ENCODE results near the gene MT1X.
"Not testable (repeated sequence)": the region's sequence is repeated elsewhere in the genome, so short reads cannot be mapped to it uniquely, and the experiment has no call there.

The MT1X gene

DNA sequence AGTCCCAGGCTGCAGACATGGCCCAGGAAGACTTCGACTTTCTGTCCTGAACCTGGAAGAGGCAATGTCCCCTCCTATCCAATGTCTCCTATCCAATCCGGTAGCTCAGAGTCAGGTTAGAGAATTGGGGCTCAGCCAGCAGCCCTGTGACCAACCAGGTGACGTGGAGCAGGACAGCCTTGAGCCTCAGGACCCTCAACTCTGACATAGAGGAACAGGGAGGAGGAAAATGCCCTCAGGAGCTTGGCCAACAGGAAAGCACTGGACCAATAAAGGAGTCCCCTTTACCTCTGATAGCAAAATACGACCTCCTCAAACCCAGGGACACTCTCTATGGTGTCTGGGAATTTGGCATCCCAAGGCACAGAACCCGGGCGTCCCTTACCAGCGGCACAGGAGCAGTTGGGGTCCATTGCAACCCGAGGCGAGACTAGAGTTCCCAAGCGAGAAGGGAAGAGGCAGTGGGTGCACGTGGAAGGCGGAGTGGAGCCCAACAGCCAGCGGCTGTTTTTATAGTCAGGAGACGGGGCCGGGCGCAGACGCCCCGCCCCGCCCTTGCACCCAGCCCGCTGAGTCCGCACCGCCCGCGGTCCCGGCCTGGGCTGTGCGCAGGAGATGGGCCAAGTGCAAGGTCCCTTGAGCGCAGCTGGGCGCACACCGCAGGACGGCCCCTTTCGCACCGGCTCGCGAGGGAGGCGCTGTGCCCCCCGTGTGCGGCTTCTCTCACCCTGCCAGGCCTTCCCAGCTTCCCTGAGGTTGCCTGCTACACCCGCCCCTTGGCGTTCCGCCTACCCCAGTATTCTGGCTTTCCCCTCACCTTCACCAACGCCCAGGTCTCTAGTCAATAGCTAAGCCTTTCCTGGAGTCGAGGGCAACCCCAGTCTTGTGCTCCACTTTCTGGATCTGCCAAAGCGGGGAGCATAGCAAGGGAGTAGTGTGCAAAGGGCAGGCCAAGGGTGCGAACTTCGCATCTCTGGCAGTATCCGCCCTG is 14.4 kb upstream of the MT1X start, which contains the start of gene MT1G:
Gene MT1G, minus strand, starts transcription at position 485 of the 991 bp plus-strand sequence. Its CDS starts 72 bp downstream, at position 413.
- TF ChIP-seq, protein P1, sequence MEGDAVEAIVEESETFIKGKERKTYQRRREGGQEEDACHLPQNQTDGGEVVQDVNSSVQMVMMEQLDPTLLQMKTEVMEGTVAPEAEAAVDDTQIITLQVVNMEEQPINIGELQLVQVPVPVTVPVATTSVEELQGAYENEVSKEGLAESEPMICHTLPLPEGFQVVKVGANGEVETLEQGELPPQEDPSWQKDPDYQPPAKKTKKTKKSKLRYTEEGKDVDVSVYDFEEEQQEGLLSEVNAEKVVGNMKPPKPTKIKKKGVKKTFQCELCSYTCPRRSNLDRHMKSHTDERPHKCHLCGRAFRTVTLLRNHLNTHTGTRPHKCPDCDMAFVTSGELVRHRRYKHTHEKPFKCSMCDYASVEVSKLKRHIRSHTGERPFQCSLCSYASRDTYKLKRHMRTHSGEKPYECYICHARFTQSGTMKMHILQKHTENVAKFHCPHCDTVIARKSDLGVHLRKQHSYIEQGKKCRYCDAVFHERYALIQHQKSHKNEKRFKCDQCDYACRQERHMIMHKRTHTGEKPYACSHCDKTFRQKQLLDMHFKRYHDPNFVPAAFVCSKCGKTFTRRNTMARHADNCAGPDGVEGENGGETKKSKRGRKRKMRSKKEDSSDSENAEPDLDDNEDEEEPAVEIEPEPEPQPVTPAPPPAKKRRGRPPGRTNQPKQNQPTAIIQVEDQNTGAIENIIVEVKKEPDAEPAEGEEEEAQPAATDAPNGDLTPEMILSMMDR (IDR thresholded peaks at IDR 0.05; ENCODE audit: extremely low read depth, insufficient read depth, missing control alignments): no peak
- in situ Hi-C loops (cut with MboI; ENCODE audit: low pct_unique_long_range_greater_than_20kb, low sequenced_read_pairs, unreplicated experiment): no loop called here
- DNase-seq (ENCODE audit: low spot score): no peak

DNA sequence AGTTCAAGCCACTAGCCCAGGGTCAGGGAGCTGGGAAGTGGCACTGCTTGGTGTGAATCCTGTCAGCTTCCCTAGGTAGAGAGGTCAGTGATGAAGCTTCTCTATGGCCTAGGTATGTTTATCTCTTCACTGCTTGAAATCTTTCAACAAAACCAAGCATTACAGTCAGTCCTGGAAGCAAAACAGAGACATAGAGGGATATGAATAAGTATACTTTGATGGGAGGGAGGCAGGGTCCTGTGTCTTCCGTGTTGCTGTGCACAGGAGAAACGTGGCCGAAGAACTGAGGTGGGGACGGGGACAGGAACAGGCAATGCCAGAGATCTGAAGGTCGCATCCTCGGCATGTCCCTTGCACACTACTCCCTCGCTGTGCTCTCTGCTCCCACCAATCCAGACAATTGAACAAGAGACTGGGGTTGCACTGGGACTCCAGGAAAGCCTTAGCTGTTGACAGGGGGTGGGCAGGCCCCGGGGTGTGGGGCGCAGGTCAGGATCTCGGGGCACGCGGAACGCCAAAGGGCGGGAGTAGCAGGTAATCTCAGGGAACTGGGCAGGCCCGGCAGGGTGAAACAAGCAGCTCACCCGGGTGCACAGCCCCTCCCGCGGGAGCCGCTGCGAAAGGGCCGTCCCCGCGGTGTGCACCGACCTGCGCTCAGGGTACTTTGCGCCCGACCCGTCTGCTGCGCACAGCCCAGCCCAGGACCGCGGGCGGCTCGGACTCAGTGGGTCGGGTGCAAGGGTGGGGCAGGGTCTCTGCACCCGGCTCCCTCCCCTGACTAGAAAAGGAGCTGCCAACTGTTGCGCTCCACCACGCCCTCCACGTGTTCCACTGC is 13.0 kb upstream of the MT1X start, which contains the start of gene MT1H:
Gene MT1H, plus strand, starts transcription at position 810 of the 835 bp plus-strand sequence. CDS start 71 bp downstream, outside the sequence.
- in situ Hi-C loops (cut with MboI; ENCODE audit: low pct_unique_long_range_greater_than_20kb, low sequenced_read_pairs, unreplicated experiment): no loop called here
- DNase-seq (ENCODE audit: low spot score): no peak
- TF ChIP-seq, protein P1 (IDR thresholded peaks at IDR 0.05; ENCODE audit: extremely low read depth, insufficient read depth, missing control alignments): no peak

DNA sequence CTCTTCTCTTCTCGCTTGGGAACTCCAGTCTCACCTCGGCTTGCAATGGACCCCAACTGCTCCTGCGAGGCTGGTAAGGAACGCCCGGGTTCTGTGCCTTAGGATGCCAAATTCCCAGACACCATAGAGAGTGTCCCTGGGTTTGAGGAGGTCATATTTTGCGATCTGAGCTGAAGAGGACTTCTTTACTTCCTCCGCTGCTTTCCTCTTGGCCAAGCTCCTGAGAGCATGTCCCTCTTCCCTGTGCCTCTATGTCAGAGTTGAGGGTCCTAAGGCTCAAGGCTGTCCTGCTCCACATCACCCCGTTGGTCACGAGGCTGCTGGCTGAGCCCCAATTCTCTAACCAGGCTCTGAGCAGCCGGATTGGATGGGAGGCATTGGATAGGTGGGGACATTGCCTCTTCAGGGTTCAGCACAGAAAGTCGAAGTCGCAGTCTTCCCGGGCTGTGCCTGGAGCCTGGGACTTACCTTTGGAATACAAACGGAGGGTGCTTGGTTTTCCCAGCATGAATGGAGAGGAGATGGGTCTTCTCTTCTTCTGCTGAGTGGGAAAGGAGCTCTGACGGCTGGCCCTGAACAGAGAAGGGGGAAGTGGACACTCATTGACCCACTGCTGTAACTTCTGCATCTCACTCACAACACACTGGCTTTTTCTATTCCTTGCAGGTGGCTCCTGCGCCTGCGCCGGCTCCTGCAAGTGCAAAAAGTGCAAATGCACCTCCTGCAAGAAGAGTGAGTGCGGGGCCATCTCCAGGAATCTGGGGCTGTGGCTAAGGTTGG is 12.2 kb upstream of the MT1X start:
- DNase-seq (ENCODE audit: low spot score): no peak
- in situ Hi-C loops (cut with MboI; ENCODE audit: low pct_unique_long_range_greater_than_20kb, low sequenced_read_pairs, unreplicated experiment): no loop called here
- TF ChIP-seq, protein P1 (IDR thresholded peaks at IDR 0.05; ENCODE audit: extremely low read depth, insufficient read depth, missing control alignments): no peak

DNA sequence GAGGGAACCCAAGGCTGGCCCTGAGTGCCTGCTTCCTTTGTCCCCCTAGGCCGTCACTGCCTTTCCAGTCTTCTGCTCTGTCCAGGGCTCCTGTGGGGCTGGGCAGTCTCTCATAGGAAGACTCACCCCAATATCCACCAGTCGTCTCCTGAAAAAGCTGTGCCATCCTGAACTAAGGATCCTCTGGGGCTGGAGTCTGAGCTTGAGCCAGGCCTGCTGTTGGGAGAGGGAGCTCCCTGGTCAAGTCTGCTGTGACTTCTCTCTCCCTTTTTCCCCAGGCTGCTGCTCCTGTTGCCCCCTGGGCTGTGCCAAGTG is 11.7 kb upstream of the MT1X start:
- DNase-seq (ENCODE audit: low spot score): no peak
- TF ChIP-seq, protein P1 (IDR thresholded peaks at IDR 0.05; ENCODE audit: extremely low read depth, insufficient read depth, missing control alignments): no peak
- in situ Hi-C loops (cut with MboI; ENCODE audit: low pct_unique_long_range_greater_than_20kb, low sequenced_read_pairs, unreplicated experiment): no loop called here

DNA sequence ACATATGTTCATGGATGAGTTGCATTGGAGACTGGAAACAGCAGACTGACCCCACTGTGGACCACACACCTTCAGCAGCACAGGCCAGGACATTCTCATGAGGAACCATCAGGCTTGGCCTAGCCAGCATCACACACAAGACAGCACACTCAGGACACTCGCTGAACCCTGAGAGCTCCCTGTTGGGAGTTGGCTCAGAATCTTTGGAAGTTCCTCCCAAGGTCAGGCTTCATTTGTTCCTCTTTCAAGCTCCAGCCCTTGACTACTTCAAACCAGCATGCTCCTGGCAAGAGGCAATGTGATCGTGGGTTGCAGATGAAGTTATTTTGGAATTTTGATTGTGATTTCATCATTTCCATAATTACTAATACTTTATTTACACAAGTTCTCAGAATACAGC is 10.6 kb upstream of the MT1X start:
- DNase-seq (ENCODE audit: low spot score): not testable (repeated sequence)

DNA sequence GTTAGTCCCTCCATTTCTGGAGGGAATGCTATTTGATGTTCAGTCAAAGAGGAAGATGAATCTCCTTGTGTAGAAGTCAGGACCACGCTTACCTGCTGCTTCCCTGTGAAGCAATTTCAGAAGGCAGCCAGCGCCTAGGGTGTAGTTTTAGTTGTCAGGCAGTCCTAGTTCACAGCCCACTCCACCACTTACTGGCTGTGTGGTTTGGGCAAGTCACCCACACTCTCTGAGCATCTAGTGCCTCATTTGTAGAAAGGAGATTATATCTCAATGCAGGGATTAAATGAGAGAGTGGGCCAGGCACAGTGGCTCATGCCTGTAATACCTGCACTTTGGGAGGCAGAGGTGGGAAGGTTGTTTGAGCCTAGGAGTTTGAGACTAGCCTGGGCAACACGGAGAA is 10.1 kb upstream of the MT1X start:
- in situ Hi-C loops (cut with MboI; ENCODE audit: low pct_unique_long_range_greater_than_20kb, low sequenced_read_pairs, unreplicated experiment); DNase-seq (ENCODE audit: low spot score): not testable (repeated sequence)

More for the DNA sequence above, 10.6 kb upstream of the MT1X start:
- in situ Hi-C loops (cut with MboI; ENCODE audit: low pct_unique_long_range_greater_than_20kb, low sequenced_read_pairs, unreplicated experiment): not testable (repeated sequence)

Data from GM13977 (cell line).